Left hindlimb (tissue), 1 donor: ENCODE measurements around the gene DIRAS1.
"Not testable (repeated sequence)": the region's sequence is repeated elsewhere in the genome, so short reads cannot be mapped to it uniquely, and the experiment has no call there.

ENCODE experiments used
- DNase-seq: peaks from one replicate; pipeline ENCODE4 v3.0.0-alpha.2; 2018

The DIRAS1 gene

GRCh38 chr19:2726160-2726855 is 5.1 kb upstream of the DIRAS1 start:
- DNase-seq = no peak

GRCh38 chr19:2724148-2724557 is 3.0 kb upstream of the DIRAS1 start:
- DNase-seq = no peak

- DNase-seq = no peak
Observed at GRCh38 chr19:2723747-2724146, 2.6 kb upstream of the DIRAS1 start.

- no peak for DNase-seq
Observed at GRCh38 chr19:2723345-2723715, 2.2 kb upstream of the DIRAS1 start.

- no peak for DNase-seq
Observed at GRCh38 chr19:2722541-2723344, 1.6 kb upstream of the DIRAS1 start.

GRCh38 chr19:2721570-2722540 is 683 bp upstream of the DIRAS1 start:
- DNase-seq = no peak

- DNase-seq = no peak
Observed at GRCh38 chr19:2719920-2720776, 1.0 kb downstream of the DIRAS1 start.

- DNase-seq = no peak
Observed at GRCh38 chr19:2719232-2719735, 1.9 kb downstream of the DIRAS1 start.

GRCh38 chr19:2717638-2718541 is 3.3 kb downstream of the DIRAS1 start:
- DNase-seq = no peak

- DNase-seq = no peak
Observed at GRCh38 chr19:2716722-2717637, 4.2 kb downstream of the DIRAS1 start.

GRCh38 chr19:2716275-2716650 is 4.9 kb downstream of the DIRAS1 start:
- DNase-seq = no peak

- DNase-seq = no peak
Observed at GRCh38 chr19:2715470-2716274, 5.5 kb downstream of the DIRAS1 start.

GRCh38 chr19:2714531-2715269 is 6.5 kb downstream of the DIRAS1 start:
- no peak for DNase-seq

- DNase-seq = not testable (repeated sequence)
Observed at GRCh38 chr19:2714102-2714501, 7.1 kb downstream of the DIRAS1 start.

- DNase-seq = not testable (repeated sequence)
Observed at GRCh38 chr19:2713170-2713569, 8.0 kb downstream of the DIRAS1 start.

GRCh38 chr19:2711875-2712205 is 9.3 kb downstream of the DIRAS1 start:
- DNase-seq = no peak

GRCh38 chr19:2711172-2711874 is 9.8 kb downstream of the DIRAS1 start:
- DNase-seq = no peak

- DNase-seq = no peak
Observed at GRCh38 chr19:2706251-2706650, 14.9 kb downstream of the DIRAS1 start.
